Esophagus muscularis mucosa (tissue), 3 donors: ENCODE measurements around the gene TNNT2.

Source experiments
- POLR2A ChIP-seq: fragments of 450-650 bp; IDR thresholded peaks from one replicate; pipeline ENCODE4 v1.6.1; 2017; ENCODE audit warnings: antibody characterized with exemption, moderate library complexity, mild to moderate bottlenecking, low read depth
- POLR2AphosphoS5 ChIP-seq, 2 donors: sonication (generic); formaldehyde crosslinking; IDR thresholded peaks; one replicate each; pipeline ENCODE4 v1.6.1; 2017; ENCODE audit warnings: antibody characterized with exemption in 2 of 2
- TF ChIP-seq, protein P1 (sequence below), 3 experiments: fragments of 200-600 bp in 2 of 3; fragments of 450-650 bp in 1 of 3; sonication (generic) in 2 of 3; IDR thresholded peaks; one replicate each; pipeline ENCODE4 v1.5.1; 2017 to 2019; ENCODE audit warnings: antibody characterized with exemption in 3 of 3, mild to moderate bottlenecking in 2 of 3, moderate library complexity in 1 of 3

DNA sequence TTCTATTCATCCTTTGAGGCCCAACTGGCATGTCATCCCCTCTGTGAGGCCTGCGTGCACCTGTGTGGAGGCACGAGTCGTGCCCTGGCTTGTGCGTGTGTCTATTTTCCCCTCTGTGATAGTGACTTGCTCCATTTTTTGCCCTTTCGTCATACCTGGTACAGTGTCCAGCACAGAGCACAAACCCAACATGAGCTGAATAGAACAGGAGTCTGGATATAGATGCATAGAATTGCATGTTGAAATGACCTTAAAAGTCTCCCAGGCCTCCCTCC lies 32.5 kb downstream of the TNNT2 start:
- TF ChIP-seq, protein P1, sequence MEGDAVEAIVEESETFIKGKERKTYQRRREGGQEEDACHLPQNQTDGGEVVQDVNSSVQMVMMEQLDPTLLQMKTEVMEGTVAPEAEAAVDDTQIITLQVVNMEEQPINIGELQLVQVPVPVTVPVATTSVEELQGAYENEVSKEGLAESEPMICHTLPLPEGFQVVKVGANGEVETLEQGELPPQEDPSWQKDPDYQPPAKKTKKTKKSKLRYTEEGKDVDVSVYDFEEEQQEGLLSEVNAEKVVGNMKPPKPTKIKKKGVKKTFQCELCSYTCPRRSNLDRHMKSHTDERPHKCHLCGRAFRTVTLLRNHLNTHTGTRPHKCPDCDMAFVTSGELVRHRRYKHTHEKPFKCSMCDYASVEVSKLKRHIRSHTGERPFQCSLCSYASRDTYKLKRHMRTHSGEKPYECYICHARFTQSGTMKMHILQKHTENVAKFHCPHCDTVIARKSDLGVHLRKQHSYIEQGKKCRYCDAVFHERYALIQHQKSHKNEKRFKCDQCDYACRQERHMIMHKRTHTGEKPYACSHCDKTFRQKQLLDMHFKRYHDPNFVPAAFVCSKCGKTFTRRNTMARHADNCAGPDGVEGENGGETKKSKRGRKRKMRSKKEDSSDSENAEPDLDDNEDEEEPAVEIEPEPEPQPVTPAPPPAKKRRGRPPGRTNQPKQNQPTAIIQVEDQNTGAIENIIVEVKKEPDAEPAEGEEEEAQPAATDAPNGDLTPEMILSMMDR (IDR thresholded peaks at IDR 0.05), result no peak
- TF ChIP-seq POLR2AphosphoS5 (IDR thresholded peaks at IDR 0.05), result no peak
- TF ChIP-seq POLR2A, result no peak
